A549 (cell line): ENCODE data around the gene SLC35E1. TPM values are rescaled to one million over a fixed set of nuclear protein-coding genes. Genes with fewer than 3 reads are reported as not detected.

Source experiments
- ATAC-seq, 2 experiments: fragments of 200-7000 bp in 1 of 2; fragments of >200 bp in 1 of 2; cut with Nextera tagmentation in 1 of 2; cut with Tn5 transposase in 1 of 2; 3 replicates each; pipeline versions ENCODE4 v1.8.0 to v1.9.1; 2018 to 2020; ENCODE audit warnings: mild to moderate bottlenecking in 1 of 2, moderate library complexity in 1 of 2
- CTCF ChIA-PET: fragments of 300-600 bp; sonication (Branson Sonifier 250); formaldehyde crosslinking; extraction: SDS; loops from one replicate; lab custom pipeline; 2021; ENCODE audit warnings: antibody characterized with exemption, inconsistent platforms; lab: Yijun Ruan, JAX
- POLR2A ChIA-PET: fragments of 350-600 bp; formaldehyde crosslinking; extraction: SDS; loops from one replicate; lab custom pipeline; 2021; ENCODE audit warnings: antibody characterized with exemption, inconsistent platforms; lab: Yijun Ruan, JAX
- DNase-seq, 2 experiments: peaks; one replicate each; pipeline versions ENCODE4 v3.0.0 to v3.0.0-alpha.2; 2011 to 2016; ENCODE audit warnings: low read depth in 1 of 2, low spot score in 1 of 2
- FAIRE-seq: peaks from 2 replicates; lab custom pipeline; 2011; peaks lifted over from hg19 to GRCh38; lab: Jason Lieb, UNC
- H3K27ac ChIP-seq, 2 experiments: fragments of >200 bp; sonication (Bioruptor Twin); formaldehyde crosslinking; 3 replicates each; pipeline ENCODE4 v1.5.1; 2016 to 2017
- H3K4me1 ChIP-seq: fragments of >200 bp; sonication (Bioruptor Twin); formaldehyde crosslinking; 3 replicates; pipeline ENCODE4 v1.6.1; 2016
- H3K4me2 ChIP-seq: fragments of >200 bp; sonication (Bioruptor Twin); formaldehyde crosslinking; 3 replicates; pipeline ENCODE4 v1.6.1; 2016
- H3K4me3 ChIP-seq: fragments of >200 bp; sonication (Bioruptor Twin); formaldehyde crosslinking; 3 replicates; pipeline ENCODE4 v1.5.1; 2016
- H3K9me3 ChIP-seq: fragments of >200 bp; sonication (Bioruptor Twin); formaldehyde crosslinking; 3 replicates; pipeline ENCODE4 v1.6.1; 2016
- ATOH8 ChIP-seq: fragments of 250-450 bp; sonication (Bioruptor Pico); IDR thresholded peaks from 2 replicates; pipeline ENCODE4 v1.5.0; 2020; ENCODE audit warnings: low read depth, mild to moderate bottlenecking, moderate library complexity
- CBX8 ChIP-seq: fragments of 200-600 bp; sonication (generic); IDR thresholded peaks from 2 replicates; pipeline ENCODE4 v1.6.1; 2016
- CHD2 ChIP-seq: fragments of 150-350 bp; IDR thresholded peaks from 2 replicates; pipeline ENCODE4 v1.6.1; 2014; ENCODE audit warnings: low read length; ENCODE audit not compliant: partially characterized antibody
- E2F6 ChIP-seq: IDR thresholded peaks from 2 replicates; pipeline ENCODE4 v1.6.1; 2012; ENCODE audit warnings: low read depth, borderline replicate concordance
- EHF ChIP-seq: fragments of 250-450 bp; sonication (Bioruptor Pico); IDR thresholded peaks from 2 replicates; pipeline ENCODE4 v1.5.0; 2020; ENCODE audit warnings: mild to moderate bottlenecking
- ELK1 ChIP-seq: fragments of 150-350 bp; IDR thresholded peaks from 2 replicates; pipeline ENCODE4 v1.6.1; 2014; ENCODE audit warnings: low read depth, mild to moderate bottlenecking, low read length
- GATA3 ChIP-seq: IDR thresholded peaks from 2 replicates; pipeline ENCODE4 v1.6.1; 2012; ENCODE audit warnings: borderline replicate concordance
- HMGXB4 ChIP-seq: fragments of 250-450 bp; sonication (Bioruptor Pico); IDR thresholded peaks from 2 replicates; pipeline ENCODE4 v1.5.0; 2021; ENCODE audit warnings: mild to moderate bottlenecking, moderate library complexity, borderline replicate concordance
- JUNB ChIP-seq: fragments of >200 bp; sonication (Bioruptor Twin); formaldehyde crosslinking; IDR thresholded peaks from 2 replicates; pipeline ENCODE4 v1.6.1; 2016
- KDM5A ChIP-seq: fragments of 200-600 bp; sonication (generic); IDR thresholded peaks from 2 replicates; pipeline ENCODE4 v1.6.1; 2016; ENCODE audit warnings: antibody characterized with exemption, mild to moderate bottlenecking
- MAFK ChIP-seq: fragments of 450-650 bp; IDR thresholded peaks from 2 replicates; pipeline ENCODE4 v1.6.1; 2014; ENCODE audit not compliant: partially characterized antibody
- MAZ ChIP-seq: fragments of 150-350 bp; IDR thresholded peaks from 2 replicates; pipeline ENCODE4 v1.6.1; 2014; ENCODE audit warnings: antibody characterized with exemption, low read depth, low read length, borderline replicate concordance
- MYC ChIP-seq: IDR thresholded peaks from 2 replicates; pipeline ENCODE4 v1.6.1; 2012; ENCODE audit warnings: mild to moderate bottlenecking, inconsistent platforms, low read length, improper control_type of control experiment, borderline replicate concordance
- PHF8 ChIP-seq: fragments of 200-600 bp; sonication (generic); IDR thresholded peaks from 2 replicates; pipeline ENCODE4 v1.6.1; 2016; ENCODE audit warnings: low read depth, mild to moderate bottlenecking, antibody characterized with exemption, moderate library complexity, borderline replicate concordance
- POLR2AphosphoS2 ChIP-seq: conservative IDR thresholded peaks from 2 replicates; pipeline ENCODE4 v1.6.1; 2012; ENCODE audit warnings: low read length, improper control_type of control experiment, inconsistent platforms
- RCOR1 ChIP-seq: fragments of 150-350 bp; IDR thresholded peaks from 2 replicates; pipeline ENCODE4 v1.6.1; 2014; ENCODE audit warnings: antibody characterized with exemption, low read length, low read depth
- SREBF2 ChIP-seq: fragments of 450-650 bp; IDR thresholded peaks from 2 replicates; pipeline ENCODE4 v1.6.1; 2014; ENCODE audit warnings: mild to moderate bottlenecking, moderate library complexity
- USF2 ChIP-seq: fragments of 450-650 bp; IDR thresholded peaks from 2 replicates; pipeline ENCODE4 v1.6.1; 2014; ENCODE audit warnings: antibody characterized with exemption
- ZFP36 ChIP-seq: fragments of 450-650 bp; IDR thresholded peaks from 2 replicates; pipeline ENCODE4 v1.6.1; 2014; ENCODE audit warnings: borderline replicate concordance; ENCODE audit not compliant: partially characterized antibody
- ZNF302 ChIP-seq: fragments of 250-450 bp; sonication (Bioruptor Pico); IDR thresholded peaks from 2 replicates; pipeline ENCODE4 v1.9.0; 2021; ENCODE audit warnings: inconsistent platforms, mild to moderate bottlenecking, moderate library complexity
- WGBS: methylation state at CpG from one replicate; pipeline ENCODE4 v1.1.6; 2017; ENCODE audit errors: missing lambda C conversion rate; 5-methylcytosine and 5-hydroxymethylcytosine counted together
- polyA plus RNA-seq, 4 experiments: library from polyadenylated mRNA; depleted of rRNA in 3 of 4; stranded (reverse); fragments of >200 nt; fragmentation: RNase III in 1 of 4; extraction: RNeasy Plus Mini Kit Qiagen cat#74134 plus additional on column Dnase treatment in 1 of 4; gene quantifications; 2 replicates in 3 of 4; 3 replicates in 1 of 4; pipeline ENCODE4 v1.2.3, GENCODE V29; 2011 to 2017

SLC35E1 gene
- polyA plus RNA-seq, 2 of the 4 experiments (the other 2 are of a cell fraction), result 17.2 to 25.1 TPM

GRCh38 chr19:16588824-16589577 is 16.8 kb upstream of the SLC35E1 start:
- peaks cover 34% of the 10 kb centered on the region for H3K4me1 ChIP-seq
- no peak overlapping the region for H3K4me3 ChIP-seq
- CTCF ChIA-PET, result no interaction called here
- ATAC-seq (no peak), FAIRE-seq (no peak), DNase-seq (no peak)
- no peaks in the 10 kb centered on the region for H3K9me3 ChIP-seq
- 87% methylated on average over 10 of the region's 11 CpGs for WGBS
- no peak for TF ChIP-seq CBX8
- TF ChIP-seq ELK1, result no peak
- TF ChIP-seq KDM5A, result no peak
- TF ChIP-seq USF2, result no peak
- no peak for TF ChIP-seq RCOR1
- no peak for TF ChIP-seq JUNB
- TF ChIP-seq EHF, result no peak
- TF ChIP-seq ZNF302 (CRISPR knock-in tag), result no peak
- no peak for TF ChIP-seq CHD2
- TF ChIP-seq PHF8, result no peak
- no peak for TF ChIP-seq HMGXB4 (CRISPR knock-in tag)
- TF ChIP-seq ATOH8 (CRISPR knock-in tag), result no peak
- TF ChIP-seq ZFP36, result no peak
- TF ChIP-seq MAFK, result no peak
- no peak for TF ChIP-seq MYC
- no peak for TF ChIP-seq SREBF2
- no peak for TF ChIP-seq POLR2AphosphoS2
- TF ChIP-seq MAZ, result no peak
- no peak for TF ChIP-seq GATA3
- no peak for TF ChIP-seq E2F6
- no peak overlapping the region for H3K4me2 ChIP-seq
- H3K27ac ChIP-seq, result no peak overlapping the region
- POLR2A ChIA-PET, result no interaction called here
